GM18867 (cell line): ENCODE results near the gene RBCK1.
A peak's percentile ranks its signal among the peaks of the same experiment; 100 is the strongest.

Experiments
- ATAC-seq: cut with Tn5 transposase; IDR thresholded peaks from one replicate; pipeline ENCODE4 v1.9.1; 2021; ENCODE audit warnings: mild to moderate bottlenecking, moderate library complexity; ENCODE audit not compliant: unreplicated experiment

The RBCK1 gene

DNA sequence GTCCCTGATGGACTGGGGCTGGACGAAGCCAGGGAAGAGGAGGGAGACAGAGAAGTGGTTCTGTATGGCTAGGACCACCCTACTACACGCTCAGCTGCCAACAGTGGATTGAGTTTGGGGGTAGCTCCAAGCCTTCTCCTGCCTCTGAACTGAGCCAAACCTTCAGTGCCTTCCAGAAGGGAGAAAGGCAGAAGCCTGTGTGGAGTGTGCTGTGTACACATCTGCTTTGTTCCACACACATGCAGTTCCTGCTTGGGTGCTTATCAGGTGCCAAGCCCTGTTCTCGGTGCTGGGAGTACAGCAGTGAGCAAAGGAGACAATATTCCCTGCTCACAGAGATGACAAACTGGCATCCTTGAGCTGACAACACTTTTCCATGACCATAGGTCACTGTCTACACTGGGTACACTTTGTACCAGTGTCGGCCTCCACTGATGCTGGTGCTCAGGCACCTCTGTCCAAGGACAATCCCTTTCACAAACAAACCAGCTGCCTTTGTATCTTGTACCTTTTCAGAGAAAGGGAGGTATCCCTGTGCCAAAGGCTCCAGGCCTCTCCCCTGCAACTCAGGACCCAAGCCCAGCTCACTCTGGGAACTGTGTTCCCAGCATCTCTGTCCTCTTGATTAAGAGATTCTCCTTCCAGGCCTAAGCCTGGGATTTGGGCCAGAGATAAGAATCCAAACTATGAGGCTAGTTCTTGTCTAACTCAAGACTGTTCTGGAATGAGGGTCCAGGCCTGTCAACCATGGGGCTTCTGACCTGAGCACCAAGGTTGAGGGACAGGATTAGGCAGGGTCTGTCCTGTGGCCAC is 11.3 kb upstream of the RBCK1 start:
- no peak for ATAC-seq

DNA sequence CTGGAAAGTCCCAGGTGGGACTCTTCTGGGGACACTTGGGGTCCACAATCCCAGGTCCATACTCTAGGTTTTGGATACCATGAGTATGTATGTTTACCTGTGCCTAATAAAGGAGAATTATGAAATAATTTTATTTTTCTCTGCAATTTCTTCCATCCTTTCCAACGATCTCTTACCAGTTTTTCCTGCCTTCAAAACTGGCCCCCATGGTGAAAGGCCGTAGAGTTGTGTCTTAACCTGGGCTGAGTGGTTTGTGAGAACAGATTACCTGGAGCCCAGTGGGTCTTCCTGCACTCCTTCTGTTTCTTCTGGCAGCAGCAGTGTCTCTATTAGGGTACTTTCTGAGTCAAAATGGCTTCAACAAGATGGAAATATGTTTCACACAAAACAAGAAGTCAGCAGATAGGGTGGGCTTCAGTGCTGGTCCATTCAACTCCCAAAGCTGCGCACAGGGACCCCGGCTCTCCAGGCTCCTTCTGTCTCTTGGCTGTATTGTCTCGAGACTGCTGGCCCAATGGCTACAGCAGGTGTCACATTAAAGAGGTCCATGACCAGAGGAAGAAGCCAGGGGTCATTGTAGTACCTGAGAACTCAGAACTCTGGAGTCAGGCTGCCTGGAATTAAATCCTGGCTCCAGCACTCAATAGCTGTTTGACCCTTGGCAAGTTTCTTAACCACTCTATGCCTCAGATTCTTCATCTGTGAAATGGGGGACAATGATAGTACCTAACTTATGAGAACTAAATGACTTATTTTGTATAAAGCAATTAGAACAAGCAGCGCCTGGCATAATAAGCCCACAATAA is 10.5 kb upstream of the RBCK1 start:
- ATAC-seq = no peak

DNA sequence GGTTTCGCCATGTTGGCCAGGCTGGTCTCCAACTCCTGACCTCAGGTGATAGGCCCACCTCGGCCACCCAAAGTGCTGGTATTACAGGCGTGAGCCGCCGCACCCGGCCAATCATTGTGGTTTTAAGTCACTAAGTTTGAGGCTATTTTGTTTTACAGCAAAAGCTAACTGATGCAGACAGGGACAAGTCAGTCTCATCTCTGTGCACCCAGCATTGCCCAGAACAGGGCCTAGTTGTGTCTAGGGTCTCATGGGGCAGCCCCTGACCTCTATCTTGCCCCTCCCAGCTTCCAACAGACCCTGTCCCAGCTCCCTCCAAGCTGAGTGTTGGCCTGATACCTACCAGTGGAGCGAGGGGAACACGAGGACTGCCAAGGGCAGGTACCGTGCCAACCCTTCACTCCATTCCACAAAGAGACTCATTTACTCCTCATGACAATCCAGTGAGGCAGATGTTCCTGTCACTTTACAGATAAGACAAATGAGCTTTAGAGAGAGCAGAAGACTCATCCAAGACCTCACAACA is 8.9 kb upstream of the RBCK1 start:
- no peak for ATAC-seq

DNA sequence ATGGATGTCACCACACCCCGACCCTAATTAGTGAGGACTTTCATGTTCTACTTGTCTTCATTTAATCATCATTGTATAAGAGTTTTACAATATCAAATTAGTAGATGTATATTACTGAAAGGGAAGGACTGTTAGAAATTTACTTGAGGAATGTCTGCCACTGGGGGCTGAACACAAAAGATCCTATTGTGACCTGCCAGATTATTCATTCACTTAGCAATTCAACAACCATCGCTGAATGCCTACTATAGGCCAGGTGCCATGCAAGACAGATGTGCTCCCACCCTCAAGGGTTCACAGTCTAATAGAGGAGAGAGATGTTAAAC is 8.0 kb upstream of the RBCK1 start:
- ATAC-seq = no peak

DNA sequence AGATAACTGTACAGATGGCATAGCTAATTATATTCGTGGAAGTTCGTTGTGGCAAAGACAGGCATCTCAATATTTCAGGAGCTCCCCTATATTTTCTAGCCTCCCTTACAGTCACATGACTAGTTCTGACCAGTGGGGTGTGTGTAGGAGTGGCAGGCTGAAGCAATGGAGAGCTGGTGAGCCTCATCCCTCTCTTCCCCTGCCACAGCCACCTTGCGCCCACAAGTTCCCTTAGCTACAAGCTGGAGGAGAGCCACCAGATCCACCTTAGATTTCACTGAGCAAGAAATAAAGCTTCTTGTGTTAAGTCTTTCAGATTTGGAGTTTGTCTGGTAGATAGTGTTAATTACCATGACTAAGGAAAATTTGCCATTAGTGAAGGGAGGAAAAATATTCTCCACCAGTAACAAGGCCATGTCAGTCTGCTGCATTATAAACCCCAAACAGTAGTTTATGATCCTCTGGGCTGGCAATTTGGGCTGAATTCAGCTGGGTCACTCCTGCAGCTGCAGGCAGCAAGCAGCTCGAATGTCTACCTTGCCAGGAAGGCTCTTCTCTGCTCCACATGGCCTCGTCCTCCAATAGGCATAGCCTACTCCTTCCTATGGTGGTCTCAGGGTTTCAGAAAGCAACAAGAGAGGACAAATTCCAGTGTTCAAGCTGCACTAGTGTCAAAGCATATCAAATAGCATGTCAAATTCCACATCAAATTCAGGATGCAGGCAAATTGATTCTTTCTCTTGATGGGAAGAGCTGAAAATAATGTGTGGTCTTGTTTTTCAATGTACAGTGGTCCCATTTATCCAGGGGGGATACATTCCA is 7.4 kb upstream of the RBCK1 start:
- no peak for ATAC-seq

DNA sequence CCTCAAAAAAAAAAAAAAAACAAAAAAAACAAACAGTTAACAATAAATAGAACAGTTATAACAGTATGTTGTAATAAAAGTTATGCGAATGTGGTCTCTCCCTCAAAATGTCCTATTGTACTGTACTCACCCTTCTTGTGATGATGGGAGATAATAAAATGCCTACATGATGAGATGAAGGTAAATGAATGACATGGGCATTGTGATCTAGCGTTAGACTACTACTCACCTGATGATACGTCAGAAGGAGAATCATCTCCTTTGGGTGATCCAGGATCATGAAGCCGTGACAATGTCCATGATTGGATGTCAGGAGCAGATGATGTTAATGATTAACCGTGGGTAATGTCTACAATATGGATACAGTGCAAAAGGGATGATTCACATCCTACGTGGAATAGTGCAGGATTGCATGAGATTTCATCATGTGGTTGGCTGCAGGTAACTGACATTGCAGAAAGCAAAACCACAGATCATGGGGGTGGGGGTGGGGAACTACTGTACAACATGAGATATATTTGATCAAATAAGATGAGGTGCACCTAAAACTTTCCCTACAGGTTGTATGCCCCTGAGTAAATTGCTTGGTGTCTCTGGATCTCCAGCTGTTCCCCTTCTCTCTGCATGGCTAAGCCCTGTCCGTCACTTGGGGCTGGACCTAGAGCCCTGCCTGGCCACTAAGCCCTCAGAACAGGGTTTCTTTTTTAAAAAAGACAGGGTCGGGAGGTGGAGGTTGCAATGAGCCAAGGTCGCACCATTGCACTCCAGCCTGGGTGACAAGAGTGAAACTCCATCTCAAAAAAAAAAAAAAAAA is 6.2 kb upstream of the RBCK1 start:
- ATAC-seq = no peak

DNA sequence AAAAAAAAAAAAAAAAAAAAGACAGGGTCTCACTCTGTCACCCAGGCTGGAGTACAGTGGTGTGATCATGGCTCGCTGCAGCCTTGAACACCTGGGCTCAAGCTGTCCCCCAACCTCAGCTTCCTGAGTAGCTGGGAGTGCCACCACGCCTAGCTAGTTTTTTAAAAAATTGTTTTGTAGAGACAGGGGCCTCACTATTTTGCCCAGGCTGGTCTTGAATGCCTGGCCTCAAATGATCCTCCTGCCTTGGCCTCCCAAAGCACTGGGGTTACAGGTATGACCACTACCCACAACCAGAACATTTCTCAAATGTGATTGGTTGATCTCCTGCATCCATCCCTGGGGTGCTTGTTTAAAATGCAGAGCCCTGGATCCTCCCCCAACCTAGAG is 5.6 kb upstream of the RBCK1 start:
- no peak for ATAC-seq

DNA sequence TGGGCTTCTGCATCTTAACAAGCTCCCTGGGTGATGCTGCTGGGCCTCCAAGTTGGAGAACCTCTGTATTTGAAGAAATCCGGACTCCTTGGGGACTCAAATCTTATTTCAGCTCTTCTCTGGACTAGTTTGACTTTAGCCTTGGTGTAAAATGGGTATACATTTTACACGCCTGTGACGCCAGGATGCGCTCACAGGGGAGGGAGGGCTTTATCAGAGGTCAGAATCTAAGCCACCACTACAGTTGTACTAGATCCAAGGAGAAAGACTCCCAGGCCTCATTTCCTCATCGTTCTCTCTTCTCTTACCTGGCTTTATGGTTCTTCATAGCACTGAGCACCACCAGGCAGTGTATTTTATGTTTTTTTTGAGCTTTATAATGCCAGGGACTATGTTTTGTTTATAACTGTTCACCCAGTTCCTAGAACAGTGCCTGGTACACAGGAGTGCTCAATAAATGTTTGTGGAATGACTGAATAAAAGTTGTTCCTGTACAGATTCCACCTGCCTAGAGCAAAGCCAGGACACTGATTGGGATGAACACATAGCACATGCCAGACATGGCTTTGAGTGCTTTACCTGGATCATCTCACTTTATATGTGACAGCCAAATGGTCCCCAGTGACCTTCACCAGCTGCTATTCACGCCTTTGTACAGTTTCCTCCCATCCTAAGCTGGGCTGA is 5.1 kb upstream of the RBCK1 start:
- no peak for ATAC-seq

DNA sequence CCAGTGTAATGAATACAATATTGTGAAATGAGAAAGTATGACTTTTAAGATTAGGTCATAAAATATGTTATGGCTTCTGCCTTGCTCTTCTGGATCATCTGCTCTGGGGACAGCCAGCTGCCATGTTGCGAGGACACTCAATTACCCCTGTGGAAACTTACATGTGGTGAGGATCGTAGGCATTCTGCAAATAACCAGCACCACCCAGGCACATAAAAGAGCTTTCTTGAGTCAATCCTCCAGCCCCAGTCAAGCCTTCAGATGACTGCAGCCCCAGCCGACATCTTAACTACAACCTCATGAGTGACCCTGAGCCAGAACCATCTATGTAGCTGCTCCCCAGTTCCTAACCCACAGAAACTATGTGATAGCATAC is 4.5 kb upstream of the RBCK1 start:
- ATAC-seq = no peak

DNA sequence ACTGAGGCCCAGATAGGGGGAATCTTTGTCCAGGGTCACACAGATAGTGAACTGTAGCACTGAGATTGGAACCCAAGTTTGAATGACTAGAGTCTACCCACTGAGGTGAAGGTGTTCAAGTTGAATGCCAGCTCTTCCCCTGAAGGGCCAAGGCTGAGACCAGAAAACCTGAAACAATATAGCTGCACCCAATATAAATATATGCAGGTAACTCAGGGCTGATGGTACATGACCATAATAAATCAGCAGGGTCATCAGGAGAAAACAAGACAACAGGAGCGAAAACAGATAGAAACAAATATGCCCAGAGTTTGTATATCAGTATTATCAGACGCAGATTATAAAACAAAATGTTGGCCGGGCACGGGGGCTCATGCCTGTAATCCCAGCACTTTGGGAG is 4.0 kb upstream of the RBCK1 start:
- ATAC-seq = no peak

DNA sequence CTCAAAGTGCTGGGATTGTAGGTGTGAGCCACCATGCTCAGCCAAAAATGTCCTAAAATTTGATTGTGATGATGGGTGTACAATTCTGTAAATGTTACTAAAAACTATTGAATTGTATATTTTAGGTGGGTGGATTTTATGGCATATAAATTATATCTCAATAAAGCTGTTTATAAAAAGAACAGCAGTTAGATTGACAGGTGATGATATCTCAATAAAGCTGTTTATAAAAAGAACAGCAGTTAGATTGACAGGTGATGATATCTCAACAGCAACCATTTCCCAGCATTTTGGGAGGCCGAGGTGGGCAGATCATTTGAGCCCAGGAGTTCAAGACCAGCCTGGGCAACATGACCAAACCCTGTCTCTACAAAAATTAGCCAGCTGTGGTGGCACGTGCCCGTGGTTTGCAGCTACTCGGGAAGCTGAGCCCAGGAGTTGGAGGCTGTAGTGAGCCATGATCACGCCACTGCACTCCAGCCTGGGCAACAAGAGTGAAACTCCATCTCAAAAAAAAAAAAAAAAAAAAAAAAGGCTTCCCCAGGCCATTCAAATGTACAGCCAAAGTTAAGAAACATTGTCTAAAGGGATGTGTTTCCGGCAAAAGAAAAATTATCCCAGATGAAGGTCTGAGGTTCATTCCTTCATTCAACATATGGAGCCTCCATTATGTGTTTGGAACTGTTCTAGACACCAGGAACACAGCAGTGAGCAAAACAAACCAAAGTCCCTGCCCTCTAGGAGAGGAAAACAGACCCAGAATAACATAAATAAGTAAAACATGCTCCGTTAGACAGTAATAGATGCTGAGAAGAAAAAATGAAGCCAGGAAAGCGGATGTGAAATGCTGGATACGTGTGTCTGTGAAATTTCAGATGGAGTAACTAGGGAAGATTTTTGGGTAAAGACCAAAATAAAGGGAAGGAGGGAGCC is 1.6 kb upstream of the RBCK1 start:
- no peak for ATAC-seq

DNA sequence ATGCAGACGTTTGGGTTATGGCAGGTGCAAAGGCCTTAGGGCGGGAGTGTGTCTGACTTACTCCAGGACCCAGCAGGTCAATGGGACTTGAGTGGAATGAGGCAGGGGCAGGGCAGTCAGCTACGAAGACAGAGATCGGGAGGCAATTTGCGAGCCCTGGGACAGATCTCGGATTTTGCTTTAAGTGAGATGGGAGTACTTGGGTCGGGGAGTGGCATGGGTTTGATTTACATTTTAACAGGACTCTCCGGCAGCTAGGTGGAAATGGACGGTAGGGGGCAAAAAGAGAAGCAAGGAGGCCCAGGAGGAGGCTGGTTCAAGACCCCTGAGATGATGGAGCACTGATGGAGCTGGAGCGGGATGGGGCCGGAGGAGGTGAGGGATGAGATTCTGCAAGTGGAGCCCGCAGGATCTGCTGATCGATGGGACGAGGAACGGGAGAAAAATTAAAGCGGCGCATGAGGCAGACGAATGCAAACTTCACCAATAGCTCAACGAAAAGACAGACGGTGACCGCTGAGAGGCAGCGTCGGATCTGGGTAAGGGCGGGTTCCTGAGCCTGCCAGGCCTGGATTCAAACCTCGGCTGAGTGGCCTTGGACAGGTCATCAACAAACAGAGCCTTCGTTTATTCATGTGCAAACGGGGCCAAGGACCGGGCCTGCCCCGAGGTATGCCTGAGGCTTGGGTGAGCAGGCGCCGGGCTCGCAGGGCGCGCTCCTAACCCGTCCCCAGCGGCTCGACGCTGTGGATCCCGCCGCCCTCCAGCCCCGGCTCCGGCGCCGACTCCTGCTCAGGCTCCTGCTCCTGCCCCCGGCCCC is 756 bp upstream of the RBCK1 start:
- ATAC-seq = peak; percentile 66

DNA sequence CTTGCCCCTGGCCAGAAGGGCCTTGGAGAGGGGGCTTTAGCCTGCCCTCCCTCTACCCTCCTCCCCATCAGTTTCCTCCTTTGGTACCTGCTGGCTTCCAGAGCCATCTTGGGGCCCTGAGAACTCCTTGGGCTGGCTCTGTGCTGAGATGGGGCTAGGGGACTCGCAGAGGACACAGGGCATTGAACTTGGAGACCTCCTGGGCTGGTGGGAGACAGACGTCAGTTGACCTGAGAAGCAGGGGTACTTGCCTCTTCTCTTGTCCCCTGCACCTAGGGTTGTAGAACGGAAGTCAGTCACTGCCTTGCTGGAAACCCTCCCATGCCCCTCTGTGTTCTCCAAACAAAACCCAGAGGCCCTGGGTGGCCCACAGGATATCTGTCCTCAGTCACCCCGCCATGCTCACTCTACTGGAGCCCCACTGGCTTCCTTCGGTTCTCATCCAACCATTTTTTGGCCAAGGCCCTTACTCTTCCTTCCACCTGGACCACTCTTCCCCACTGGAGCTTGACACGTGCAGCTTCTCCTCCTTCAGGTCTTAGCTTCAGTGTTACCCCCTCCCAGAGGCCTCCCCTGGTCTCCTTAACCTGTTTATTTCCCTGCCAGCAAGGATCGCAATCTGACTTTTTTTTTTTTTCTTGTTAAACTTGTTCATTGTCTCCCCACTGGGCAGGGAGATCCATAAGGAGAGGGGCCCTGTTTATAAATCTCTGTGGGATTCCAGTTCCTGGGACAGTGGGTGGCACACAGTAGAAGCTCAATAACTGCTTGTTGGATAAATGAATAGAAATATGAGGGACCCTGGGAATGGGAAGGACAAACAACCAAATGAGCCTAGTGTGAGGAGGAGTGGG is 971 bp downstream of the RBCK1 start:
- peak; percentile 3 for ATAC-seq

DNA sequence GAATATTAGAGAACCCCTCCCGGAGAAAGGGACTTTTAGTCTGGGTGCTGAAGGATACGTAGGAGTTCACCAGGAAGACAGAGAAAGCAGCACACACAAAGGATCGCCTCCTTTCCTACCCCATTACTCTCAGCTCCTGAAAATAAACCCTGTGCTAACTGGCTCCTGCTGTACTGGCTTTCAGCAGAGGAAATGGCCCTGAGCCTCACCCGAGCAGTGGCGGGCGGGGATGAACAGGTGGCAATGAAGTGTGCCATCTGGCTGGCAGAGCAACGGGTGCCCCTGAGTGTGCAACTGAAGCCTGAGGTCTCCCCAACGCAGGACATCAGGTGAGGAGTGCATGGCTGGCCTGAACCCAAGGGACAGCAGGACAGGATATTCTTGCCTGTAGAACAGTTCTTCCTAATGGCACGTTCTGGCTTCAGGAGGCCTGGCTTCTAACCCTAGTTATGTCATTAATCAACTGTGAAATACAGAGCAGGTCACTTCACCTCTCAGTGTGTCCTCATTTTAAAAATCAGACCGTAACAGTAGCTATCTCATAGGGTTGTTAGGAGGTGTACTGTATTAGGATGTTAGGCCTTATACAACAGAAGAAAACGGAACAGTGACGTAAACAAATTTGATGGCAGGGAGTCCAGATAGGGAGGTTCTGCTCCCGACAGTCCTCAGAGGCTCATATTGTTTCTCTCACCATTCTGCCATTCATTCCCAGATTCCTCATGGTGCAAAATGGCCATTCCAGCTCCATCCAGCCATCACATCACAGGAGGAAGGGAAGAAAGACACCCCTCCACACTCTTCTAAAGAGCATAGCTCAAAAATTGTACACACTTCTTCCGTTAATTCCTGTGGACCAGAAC is 1.8 kb downstream of the RBCK1 start:
- ATAC-seq = no peak

DNA sequence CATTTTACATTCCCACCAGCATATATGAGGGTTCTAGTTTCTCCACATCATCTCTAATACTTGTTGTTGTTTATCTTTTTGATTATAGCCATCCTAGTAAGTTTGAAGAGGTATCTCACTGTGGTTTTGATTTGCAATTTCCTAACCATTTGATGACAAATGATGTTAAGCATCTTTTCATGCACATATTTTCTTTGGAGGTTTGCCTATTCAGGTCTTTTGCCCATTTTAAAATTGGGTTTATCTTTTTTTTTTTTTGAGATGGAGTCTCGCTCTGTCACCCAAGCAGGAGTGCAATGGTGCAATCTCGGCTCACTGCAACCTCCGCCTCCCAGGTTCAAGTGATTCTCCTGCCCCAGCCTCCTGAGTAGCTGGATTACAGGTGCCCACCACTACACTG is 4.0 kb downstream of the RBCK1 start:
- ATAC-seq = no peak

DNA sequence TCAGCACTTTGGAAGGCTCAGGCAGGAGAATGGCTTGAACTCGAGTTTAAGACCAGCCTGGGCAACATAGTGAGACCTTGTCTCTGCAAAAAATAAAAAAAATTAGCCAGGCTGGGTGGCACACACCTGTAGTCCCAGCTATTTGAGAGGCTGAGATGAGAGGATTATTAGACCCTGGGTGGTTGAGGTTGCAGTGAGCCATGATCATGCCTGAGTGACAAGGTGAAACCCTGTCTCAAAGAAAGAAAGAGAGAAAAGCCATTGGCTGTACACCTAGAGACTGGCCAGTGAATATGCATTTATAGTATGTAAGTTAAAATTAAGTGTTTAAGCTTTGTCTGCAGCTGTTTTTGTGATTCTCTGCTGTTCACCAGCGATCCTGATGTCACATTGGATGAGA is 6.1 kb downstream of the RBCK1 start:
- ATAC-seq = no peak
